GM21381 (cell line): ENCODE results near the gene SLC17A3.

Experiments
- ATAC-seq: cut with Tn5 transposase; IDR thresholded peaks from one replicate; pipeline ENCODE4 v1.9.1; 2021; ENCODE audit warnings: mild to moderate bottlenecking, moderate library complexity; ENCODE audit not compliant: unreplicated experiment

The SLC17A3 gene

GRCh38 chr6:25844518-25844917 is 29.5 kb downstream of the SLC17A3 start:
- no peak for ATAC-seq

- ATAC-seq, result no peak
Measured at GRCh38 chr6:25842526-25842925, 31.5 kb downstream of the SLC17A3 start.

- no peak for ATAC-seq
Measured at GRCh38 chr6:25835442-25836283, 38.4 kb downstream of the SLC17A3 start.

GRCh38 chr6:25834950-25835349 is 39.1 kb downstream of the SLC17A3 start:
- no peak for ATAC-seq

- no peak for ATAC-seq
Measured at GRCh38 chr6:25833136-25833535, 40.9 kb downstream of the SLC17A3 start.

- no peak for ATAC-seq
Measured at GRCh38 chr6:25832670-25833069, 41.4 kb downstream of the SLC17A3 start.

GRCh38 chr6:25832307-25832662 is 41.8 kb downstream of the SLC17A3 start:
- ATAC-seq, result no peak

GRCh38 chr6:25831532-25832306 is 42.3 kb downstream of the SLC17A3 start, which contains the start of gene SLC17A1:
TSS of gene SLC17A1 (minus strand) at chr6:25832052. CDS start at chr6:25830557, 1,495 bp downstream.
- ATAC-seq, result no peak

GRCh38 chr6:25830458-25830857 is 43.6 kb downstream of the SLC17A3 start:
- no peak for ATAC-seq

- no peak for ATAC-seq
Measured at GRCh38 chr6:25829375-25829774, 44.7 kb downstream of the SLC17A3 start.

- ATAC-seq, result no peak
Measured at GRCh38 chr6:25821341-25821740, 52.7 kb downstream of the SLC17A3 start.

GRCh38 chr6:25816252-25816651 is 57.8 kb downstream of the SLC17A3 start:
- no peak for ATAC-seq

GRCh38 chr6:25815194-25815593 is 58.8 kb downstream of the SLC17A3 start:
- no peak for ATAC-seq

GRCh38 chr6:25804804-25805203 is 69.2 kb downstream of the SLC17A3 start:
- ATAC-seq, result no peak

- ATAC-seq, result no peak
Measured at GRCh38 chr6:25801436-25801835, 72.6 kb downstream of the SLC17A3 start.
